ENCODE measurements around the gene EYA2. TPM values are rescaled to one million over a fixed set of nuclear protein-coding genes. Genes with fewer than 3 reads are reported as not detected.

The EYA2 gene, protein sequence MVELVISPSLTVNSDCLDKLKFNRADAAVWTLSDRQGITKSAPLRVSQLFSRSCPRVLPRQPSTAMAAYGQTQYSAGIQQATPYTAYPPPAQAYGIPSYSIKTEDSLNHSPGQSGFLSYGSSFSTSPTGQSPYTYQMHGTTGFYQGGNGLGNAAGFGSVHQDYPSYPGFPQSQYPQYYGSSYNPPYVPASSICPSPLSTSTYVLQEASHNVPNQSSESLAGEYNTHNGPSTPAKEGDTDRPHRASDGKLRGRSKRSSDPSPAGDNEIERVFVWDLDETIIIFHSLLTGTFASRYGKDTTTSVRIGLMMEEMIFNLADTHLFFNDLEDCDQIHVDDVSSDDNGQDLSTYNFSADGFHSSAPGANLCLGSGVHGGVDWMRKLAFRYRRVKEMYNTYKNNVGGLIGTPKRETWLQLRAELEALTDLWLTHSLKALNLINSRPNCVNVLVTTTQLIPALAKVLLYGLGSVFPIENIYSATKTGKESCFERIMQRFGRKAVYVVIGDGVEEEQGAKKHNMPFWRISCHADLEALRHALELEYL
- total RNA-seq (under 1 TPM in 1 of 2 donors, not detected in 1; 0.22 TPM), total RNA-seq (0.08 to 0.12 reads per million in 2 donors)

DNA sequence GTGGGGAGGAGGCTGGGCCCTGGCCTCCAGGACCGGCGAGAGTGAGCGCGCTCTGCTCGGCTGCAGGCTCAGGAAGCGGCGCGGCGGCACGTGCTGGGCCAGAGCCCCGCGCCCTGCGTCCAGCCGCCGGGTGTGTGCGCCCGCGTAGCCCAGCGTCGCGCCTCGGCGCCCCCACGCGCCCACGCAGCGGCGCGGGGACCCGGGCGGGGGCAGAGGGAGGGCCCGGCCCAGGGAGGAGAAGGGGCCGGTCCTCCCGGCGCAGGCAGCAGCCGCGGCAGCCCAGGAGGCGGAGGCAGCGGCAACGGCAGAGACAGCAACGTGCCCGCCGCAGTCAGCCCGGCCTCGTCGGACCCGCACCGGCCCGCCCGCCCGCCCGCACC, at the start of gene EYA2:
TSS of gene EYA2 (plus strand) at position 265 of the 380 bp plus-strand sequence. CDS start 95,168 bp downstream, outside the sequence.
- H3K4me3 Mint-ChIP-seq = no peak within 1 kb of the TSS
- H3K36me3 Mint-ChIP-seq (ENCODE audit: low read depth) = peaks cover 6% of the 10 kb centered on the region
- peaks cover 2% of the 10 kb centered on the region for H3K4me1 Mint-ChIP-seq
- DNase-seq (no peak), ATAC-seq (no peak)
- peaks cover 79% of the 10 kb centered on the region for H3K27me3 Mint-ChIP-seq
- no peaks in the 10 kb centered on the region for H3K9me3 ChIP-seq (ENCODE audit: control insufficient read depth, low read length, poor library complexity, severe bottlenecking)
- no peak within 1 kb of the TSS for H3K27ac Mint-ChIP-seq

DNA sequence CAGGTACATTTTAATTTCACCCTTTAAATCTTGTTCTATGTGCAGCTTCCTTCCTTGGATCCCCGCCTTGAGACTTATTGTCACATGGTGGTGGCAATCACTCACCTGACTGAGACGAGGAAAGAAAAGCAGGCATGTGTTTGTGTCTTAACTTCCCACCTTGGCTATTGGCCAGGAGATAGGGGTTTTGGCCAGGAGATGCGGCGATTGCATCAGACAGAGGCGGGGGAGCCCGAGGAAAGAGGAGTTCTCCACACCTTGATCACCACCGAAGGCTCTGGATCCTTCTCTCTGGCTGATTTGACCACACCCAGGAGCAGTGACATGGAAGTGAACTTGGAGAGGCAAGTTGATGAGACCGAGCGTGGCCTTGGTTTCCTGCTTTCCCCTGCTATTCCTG, 49.7 kb upstream of the EYA2 start:
- Mint-ChIP-seq H3K27me3 (peaks cover 31% of the 10 kb centered on the region), H3K4me1 (no peaks in the 10 kb centered on the region), H3K36me3 (ENCODE audit: low read depth) (peaks cover 2% of the 10 kb centered on the region), H3K4me3 (no peak overlapping the region), H3K27ac (no peak overlapping the region)
- H3K9me3 ChIP-seq (ENCODE audit: control insufficient read depth, low read length, poor library complexity, severe bottlenecking) = no peaks in the 10 kb centered on the region
- ATAC-seq (no peak), DNase-seq (no peak)

DNA sequence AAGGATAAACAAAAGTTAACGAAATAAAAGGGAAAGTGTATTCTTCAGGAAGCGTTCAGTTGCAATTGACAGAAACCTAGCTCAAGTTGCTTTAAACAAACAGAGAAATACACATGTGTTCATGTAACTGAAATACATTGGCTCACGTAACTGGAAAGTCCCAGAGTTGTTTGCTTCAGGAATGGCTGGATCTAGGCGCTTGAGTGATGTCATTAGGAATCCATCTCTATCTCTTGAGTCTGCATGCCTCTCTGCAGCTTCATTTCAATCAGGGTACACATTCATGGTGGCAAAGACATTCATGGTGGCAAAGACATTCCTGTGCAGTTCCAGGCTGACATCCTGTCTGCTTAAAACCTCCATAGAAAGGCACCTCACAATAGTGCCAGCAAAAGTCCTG, 45.4 kb upstream of the EYA2 start:
- Mint-ChIP-seq H3K27ac (no peak overlapping the region), H3K36me3 (ENCODE audit: low read depth) (peaks cover 4% of the 10 kb centered on the region), H3K27me3 (peaks cover 40% of the 10 kb centered on the region), H3K4me1 (no peaks in the 10 kb centered on the region), H3K4me3 (no peak overlapping the region)
- H3K9me3 ChIP-seq (ENCODE audit: control insufficient read depth, low read length, poor library complexity, severe bottlenecking) = no peaks in the 10 kb centered on the region
- DNase-seq (no peak), ATAC-seq (no peak)

DNA sequence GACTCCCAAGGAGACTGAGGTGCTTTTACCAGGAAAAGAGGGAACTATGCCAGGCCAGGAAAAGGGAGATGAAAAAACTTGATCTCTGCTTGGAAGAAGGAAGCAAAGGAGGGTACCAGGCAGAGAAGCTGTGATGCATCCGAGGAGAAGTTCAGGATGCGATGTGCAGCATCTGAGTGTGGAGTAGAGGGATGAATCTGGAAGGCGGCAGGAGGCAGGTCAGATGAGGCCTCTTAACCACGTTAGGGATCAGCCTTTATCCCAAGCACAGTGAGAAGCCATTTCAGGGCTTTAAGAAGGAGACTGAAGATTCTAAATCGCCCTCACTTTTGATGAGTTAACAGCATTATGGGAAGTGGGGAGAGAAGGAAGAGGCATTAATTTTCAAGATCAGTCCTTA, 44.9 kb upstream of the EYA2 start:
- H3K27ac Mint-ChIP-seq = no peak overlapping the region
- no peaks in the 10 kb centered on the region for H3K9me3 ChIP-seq (ENCODE audit: control insufficient read depth, low read length, poor library complexity, severe bottlenecking)
- H3K4me3 Mint-ChIP-seq = no peak overlapping the region
- peaks cover 40% of the 10 kb centered on the region for H3K27me3 Mint-ChIP-seq
- no peak for DNase-seq
- H3K36me3 Mint-ChIP-seq (ENCODE audit: low read depth) = peaks cover 4% of the 10 kb centered on the region
- no peaks in the 10 kb centered on the region for H3K4me1 Mint-ChIP-seq
- no peak for ATAC-seq

DNA sequence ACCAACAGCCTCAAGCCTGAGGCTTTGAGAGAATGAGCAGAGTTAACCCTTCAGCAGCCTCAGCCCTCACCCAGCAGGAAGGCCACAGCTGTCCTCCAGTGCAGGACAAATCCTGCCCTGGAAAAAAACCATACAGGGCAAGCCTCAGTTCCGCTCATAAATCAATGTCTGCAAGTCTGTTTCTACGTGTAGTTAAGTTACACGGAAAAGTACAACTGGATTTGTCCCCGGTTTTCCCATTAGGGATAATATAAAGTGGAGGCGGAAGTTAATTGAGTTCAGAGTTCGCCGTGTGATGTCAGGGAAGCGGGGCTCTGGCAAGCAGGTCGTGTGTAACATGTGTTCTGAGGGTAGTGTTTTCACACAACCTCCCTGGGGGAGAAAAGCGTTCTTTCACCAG, 44.2 kb upstream of the EYA2 start:
- Mint-ChIP-seq H3K4me3 (no peak overlapping the region), H3K27ac (no peak overlapping the region), H3K27me3 (peaks cover 40% of the 10 kb centered on the region), H3K4me1 (no peaks in the 10 kb centered on the region), H3K36me3 (ENCODE audit: low read depth) (peaks cover 4% of the 10 kb centered on the region)
- DNase-seq (no peak), ATAC-seq (no peak)
- H3K9me3 ChIP-seq (ENCODE audit: control insufficient read depth, low read length, poor library complexity, severe bottlenecking) = no peaks in the 10 kb centered on the region

DNA sequence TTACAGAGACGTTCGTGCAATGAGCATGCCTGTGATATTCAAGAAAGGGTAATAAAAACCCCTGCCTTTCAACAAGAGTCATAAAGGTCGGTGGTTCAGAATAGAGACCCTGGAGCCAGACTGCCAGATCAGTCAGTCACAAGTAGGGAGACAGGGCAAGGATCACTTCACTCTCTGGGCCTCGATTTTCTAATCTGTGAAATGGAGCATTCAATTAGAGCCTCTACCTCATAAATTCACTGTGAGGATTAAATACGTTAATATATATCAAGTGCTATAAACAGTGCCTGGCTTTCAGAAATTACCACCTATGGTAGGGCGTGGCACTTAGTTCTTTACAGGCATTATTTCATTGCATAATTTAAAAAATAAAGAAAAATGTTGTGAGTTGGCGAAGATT, 43.7 kb upstream of the EYA2 start:
- no peak for ATAC-seq
- Mint-ChIP-seq H3K4me1 (no peaks in the 10 kb centered on the region), H3K36me3 (ENCODE audit: low read depth) (peaks cover 4% of the 10 kb centered on the region), H3K27me3 (peaks cover 39% of the 10 kb centered on the region), H3K27ac (no peak overlapping the region), H3K4me3 (no peak overlapping the region)
- no peak for DNase-seq
- no peaks in the 10 kb centered on the region for H3K9me3 ChIP-seq (ENCODE audit: control insufficient read depth, low read length, poor library complexity, severe bottlenecking)

DNA sequence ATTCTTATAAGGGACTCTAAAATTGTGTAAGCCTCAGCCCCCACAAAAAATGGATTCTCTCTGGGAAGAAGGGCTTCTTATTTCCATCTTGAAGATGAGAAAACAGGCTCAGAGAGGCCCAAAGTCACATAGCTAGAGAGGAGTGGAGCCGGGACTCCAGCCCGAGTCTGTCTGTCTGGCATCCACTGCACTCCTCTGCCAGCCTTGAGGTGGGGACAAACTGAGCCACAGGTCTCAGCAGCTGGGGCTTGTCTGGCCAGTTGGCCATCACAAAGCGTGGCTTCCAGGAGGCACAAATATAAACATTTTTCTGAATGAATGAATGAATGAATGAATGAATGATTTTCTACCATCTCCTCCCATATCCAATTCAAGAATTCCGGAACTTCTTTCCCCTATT, 42.9 kb upstream of the EYA2 start:
- Mint-ChIP-seq H3K27me3 (peaks cover 34% of the 10 kb centered on the region), H3K27ac (no peak overlapping the region), H3K4me1 (no peaks in the 10 kb centered on the region), H3K4me3 (no peak overlapping the region), H3K36me3 (ENCODE audit: low read depth) (peaks cover 4% of the 10 kb centered on the region)
- no peak for DNase-seq
- no peaks in the 10 kb centered on the region for H3K9me3 ChIP-seq (ENCODE audit: control insufficient read depth, low read length, poor library complexity, severe bottlenecking)
- ATAC-seq = no peak

DNA sequence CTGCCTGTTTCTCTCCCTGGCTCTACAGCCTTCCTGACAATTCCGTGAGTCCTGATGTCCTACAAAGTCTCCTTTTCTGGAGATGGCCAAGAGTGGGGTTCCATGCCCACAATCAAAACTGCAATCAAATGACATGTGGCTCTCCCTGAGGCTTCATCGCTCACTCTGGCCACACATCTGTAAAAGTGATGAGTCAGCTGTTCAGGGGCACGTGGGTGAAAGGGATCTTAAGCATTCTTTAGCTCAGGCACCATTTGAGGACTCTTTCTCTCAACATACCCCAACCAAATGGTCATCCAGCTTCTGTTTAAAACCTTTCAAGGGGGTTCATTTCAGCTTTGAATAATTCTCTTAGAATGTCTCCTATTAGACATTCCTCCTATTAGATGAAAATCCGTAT, 42.3 kb upstream of the EYA2 start:
- no peaks in the 10 kb centered on the region for H3K9me3 ChIP-seq (ENCODE audit: control insufficient read depth, low read length, poor library complexity, severe bottlenecking)
- Mint-ChIP-seq H3K27me3 (peaks cover 32% of the 10 kb centered on the region), H3K4me3 (no peak overlapping the region), H3K36me3 (ENCODE audit: low read depth) (peaks cover 4% of the 10 kb centered on the region), H3K4me1 (no peaks in the 10 kb centered on the region), H3K27ac (no peak overlapping the region)
- ATAC-seq = no peak
- no peak for DNase-seq

DNA sequence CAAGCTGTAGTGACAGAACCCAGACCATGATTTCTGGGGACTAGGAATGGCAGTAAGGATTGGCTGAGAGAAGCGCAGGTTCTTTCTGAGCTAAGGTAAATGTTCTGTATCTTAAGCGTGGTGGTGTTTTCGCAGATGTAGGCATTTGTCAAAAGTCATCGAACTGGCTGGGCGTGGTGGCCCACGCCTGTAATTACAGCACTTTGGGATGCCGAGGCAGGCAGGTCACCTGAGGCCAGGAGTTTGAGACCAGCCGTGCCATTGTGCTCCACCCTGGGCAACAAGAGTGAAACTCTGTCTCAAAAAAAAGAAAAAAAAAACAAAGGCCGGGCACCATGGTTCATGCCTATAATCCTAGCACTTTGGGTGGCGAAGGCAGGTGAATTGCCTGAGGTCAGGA, 40.7 kb upstream of the EYA2 start:
- ATAC-seq (no peak), DNase-seq (no peak)
- peaks cover 28% of the 10 kb centered on the region for H3K27me3 Mint-ChIP-seq
- H3K27ac Mint-ChIP-seq = no peak overlapping the region
- H3K4me1 Mint-ChIP-seq = no peaks in the 10 kb centered on the region
- H3K36me3 Mint-ChIP-seq (ENCODE audit: low read depth) = peaks cover 4% of the 10 kb centered on the region
- H3K4me3 Mint-ChIP-seq = no peak overlapping the region
- no peaks in the 10 kb centered on the region for H3K9me3 ChIP-seq (ENCODE audit: control insufficient read depth, low read length, poor library complexity, severe bottlenecking)

DNA sequence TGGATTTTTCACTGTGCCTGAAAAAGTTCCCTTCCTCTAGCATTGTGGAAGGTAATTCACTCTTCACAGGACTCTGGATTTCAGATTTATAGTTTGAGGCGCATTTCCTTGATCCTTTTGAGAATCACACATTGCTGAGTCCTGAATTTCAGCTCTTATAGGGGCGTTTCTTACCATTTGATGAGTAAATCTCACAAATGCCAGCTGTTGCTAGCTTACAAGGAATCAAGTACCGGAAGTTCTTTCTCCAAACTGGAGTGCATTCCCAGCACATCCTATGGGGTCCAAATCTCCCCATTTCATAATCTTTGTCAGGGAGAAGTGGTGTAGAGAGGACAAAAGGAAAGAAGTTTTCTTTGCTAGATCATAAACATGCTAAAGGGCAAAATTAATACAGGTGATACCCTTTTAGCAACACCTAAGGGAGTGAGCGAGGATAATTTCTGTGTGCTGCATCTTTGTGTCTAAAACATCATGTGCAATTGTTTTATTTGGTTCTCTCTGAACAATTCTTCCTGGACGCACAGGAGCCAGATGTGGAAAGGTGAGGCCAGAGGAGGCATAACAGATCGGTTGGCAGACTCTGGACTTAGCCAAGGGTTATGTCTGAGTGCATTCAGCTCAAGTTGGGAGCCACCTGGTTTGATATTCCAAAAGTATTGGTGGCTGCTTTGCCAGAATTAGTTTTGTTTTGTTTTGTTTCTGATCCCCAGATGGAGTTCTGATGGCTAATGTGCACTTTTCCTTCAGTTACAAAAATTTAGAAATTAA, 37.4 kb upstream of the EYA2 start:
- Mint-ChIP-seq H3K4me3 (no peak overlapping the region), H3K4me1 (no peaks in the 10 kb centered on the region), H3K27me3 (peaks cover 14% of the 10 kb centered on the region), H3K27ac (no peak overlapping the region), H3K36me3 (ENCODE audit: low read depth) (peaks cover 2% of the 10 kb centered on the region)
- ATAC-seq (no peak), DNase-seq (no peak)
- H3K9me3 ChIP-seq (ENCODE audit: control insufficient read depth, low read length, poor library complexity, severe bottlenecking) = no peaks in the 10 kb centered on the region

DNA sequence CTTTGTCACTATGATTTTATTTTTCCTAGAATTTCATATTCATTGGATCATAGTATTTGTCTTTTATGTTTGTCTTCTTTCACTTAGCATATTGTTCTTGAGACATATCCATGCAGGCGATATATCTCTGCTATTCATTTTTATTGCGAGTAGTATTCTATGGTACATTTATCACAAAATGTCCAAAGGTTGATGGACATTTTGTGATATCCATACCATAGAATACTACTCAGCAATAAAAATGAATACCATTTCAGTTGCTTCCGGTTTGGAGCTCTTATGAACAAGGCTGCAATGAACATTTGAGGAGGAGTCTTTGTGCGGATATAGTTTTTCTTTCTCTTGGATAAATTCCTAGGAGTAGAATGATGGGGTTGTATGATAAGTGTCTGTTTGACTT, 28.8 kb upstream of the EYA2 start:
- no peak overlapping the region for H3K4me3 Mint-ChIP-seq

DNA sequence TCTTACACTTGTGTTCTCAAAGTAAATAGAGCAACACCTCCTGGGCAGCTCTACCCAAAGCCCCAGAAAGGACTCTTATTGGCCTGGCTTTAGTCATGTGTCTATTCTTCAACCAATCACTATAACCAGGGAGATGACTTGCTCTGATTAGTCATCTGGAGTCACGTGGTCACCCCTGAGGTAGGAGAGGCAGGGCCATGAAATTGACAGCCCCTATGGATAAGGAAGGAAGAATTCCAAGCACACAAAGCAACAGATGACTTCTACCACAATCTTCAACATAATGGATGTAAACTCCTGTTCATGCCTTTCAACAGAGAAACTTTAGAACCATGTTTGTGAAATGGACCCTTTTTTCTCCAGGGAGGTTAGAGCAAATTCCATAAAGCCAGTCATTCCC, 24.6 kb upstream of the EYA2 start:
- Mint-ChIP-seq H3K4me3 (no peak overlapping the region), H3K36me3 (ENCODE audit: low read depth) (no peaks in the 10 kb centered on the region), H3K27me3 (peaks cover 28% of the 10 kb centered on the region)

More for the DNA sequence above, 28.8 kb upstream of the EYA2 start:
- DNase-seq = no peak
- no peak for ATAC-seq
- Mint-ChIP-seq H3K27me3 (peaks cover 32% of the 10 kb centered on the region), H3K27ac (no peak overlapping the region), H3K4me1 (no peaks in the 10 kb centered on the region), H3K36me3 (ENCODE audit: low read depth) (no peaks in the 10 kb centered on the region)
- peaks cover 5% of the 10 kb centered on the region for H3K9me3 ChIP-seq (ENCODE audit: control insufficient read depth, low read length, poor library complexity, severe bottlenecking)

DNA sequence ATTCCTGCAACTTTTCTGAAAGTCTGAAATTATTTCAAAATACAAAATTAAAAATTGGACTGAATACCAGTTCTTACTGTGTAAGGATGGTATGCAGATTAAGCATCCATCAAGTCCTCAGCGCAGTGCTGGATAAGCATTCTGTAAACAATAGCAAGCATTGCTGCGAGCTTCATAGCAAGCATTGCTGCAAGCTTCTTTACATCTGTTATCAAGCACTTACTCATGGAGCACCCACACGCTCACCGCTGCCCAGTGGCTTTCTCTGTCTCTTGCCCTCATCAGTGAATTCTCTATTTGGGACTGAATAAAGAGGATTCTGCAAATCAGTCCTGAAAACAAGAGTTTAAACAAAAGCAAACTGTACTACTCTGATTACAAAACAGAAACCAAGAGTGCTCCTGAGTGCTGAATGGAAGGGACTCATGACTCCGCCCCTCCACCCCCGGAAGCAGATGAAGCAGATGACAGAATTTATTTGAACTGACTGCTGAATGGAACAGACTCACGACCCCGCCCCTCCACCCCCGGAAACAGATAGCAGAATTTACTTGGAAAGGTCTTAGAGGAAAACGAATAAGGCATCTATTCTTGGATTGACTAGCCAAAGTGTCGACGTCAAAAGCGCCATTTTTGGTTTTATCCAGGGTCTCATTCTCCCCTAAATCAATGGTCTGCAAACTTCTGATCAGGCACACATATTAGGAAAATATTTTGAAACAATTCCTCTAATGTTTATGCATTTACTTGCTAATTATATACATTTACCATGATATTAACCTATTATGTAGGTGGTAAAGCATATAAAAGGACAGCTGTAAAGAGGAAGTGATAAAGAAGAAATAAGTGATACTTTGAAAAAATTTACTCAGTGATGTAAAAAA, 22.1 kb upstream of the EYA2 start:
- peaks cover 5% of the 10 kb centered on the region for H3K9me3 ChIP-seq (ENCODE audit: control insufficient read depth, low read length, poor library complexity, severe bottlenecking)
- no peak for ATAC-seq
- Mint-ChIP-seq H3K36me3 (ENCODE audit: low read depth) (no peaks in the 10 kb centered on the region), H3K27me3 (peaks cover 28% of the 10 kb centered on the region), H3K4me3 (no peak overlapping the region), H3K27ac (no peak overlapping the region), H3K4me1 (no peaks in the 10 kb centered on the region)
- DNase-seq = no peak

More for the DNA sequence above, 24.6 kb upstream of the EYA2 start:
- DNase-seq = no peak
- peaks cover 5% of the 10 kb centered on the region for H3K9me3 ChIP-seq (ENCODE audit: control insufficient read depth, low read length, poor library complexity, severe bottlenecking)
- Mint-ChIP-seq H3K4me1 (no peaks in the 10 kb centered on the region), H3K27ac (no peak overlapping the region)
- ATAC-seq = no peak

Measured in T-helper 17 cell (primary cell).